ENCODE measurements around the gene HERC3. TPM values are rescaled to one million over a fixed set of nuclear protein-coding genes. Genes with fewer than 3 reads are reported as not detected.

HERC3 gene
- total RNA-seq, 1 experiment from 2014 or later, result 34.9 TPM

GRCh38 chr4:88705805-88706492, 113.7 kb downstream of the HERC3 start:
- Mint-ChIP-seq H3K36me3 (ENCODE audit: insufficient read depth, unreplicated experiment) (peaks cover 41% of the 10 kb centered on the region), H3K27ac (ENCODE audit: low read depth, unreplicated experiment) (no peak overlapping the region), H3K4me3 (ENCODE audit: unreplicated experiment) (no peak overlapping the region), H3K9me3 (ENCODE audit: unreplicated experiment) (no peaks in the 10 kb centered on the region), H3K27me3 (ENCODE audit: insufficient read depth, unreplicated experiment) (no peaks in the 10 kb centered on the region), H3K4me1 (ENCODE audit: insufficient read depth, unreplicated experiment) (peaks cover 5% of the 10 kb centered on the region)
- CTCF ChIA-PET, result interaction anchor here (0.6 to 1.5 kb wide), 11 partner anchors 8 to 505 kb away, joined by 3 to 7 read pairs (median 4); no protein-coding TSS in a partner anchor
- no peak for TF ChIP-seq CTCF (IDR thresholded peaks at IDR 0.05; ENCODE audit: unreplicated experiment)
- intact Hi-C loops (cut with micrococcal nuclease), result no loop called here
- POLR2A ChIA-PET, result no interaction called here
- DNase-seq (ENCODE audit: unreplicated experiment), result peak; percentile 15
- no TSS peak for BruUV-seq (replicated peaks)

GRCh38 chr4:88706574-88706973, 114.3 kb downstream of the HERC3 start:
- H3K27ac Mint-ChIP-seq (ENCODE audit: low read depth, unreplicated experiment), result no peak overlapping the region
- peaks cover 5% of the 10 kb centered on the region for H3K4me1 Mint-ChIP-seq (ENCODE audit: insufficient read depth, unreplicated experiment)
- ChIA-PET CTCF (interaction anchor here (0.6 to 1.5 kb wide), 8 partner anchors 8 to 1877 kb away, joined by 3 to 7 read pairs (median 4); no protein-coding TSS in a partner anchor), POLR2A (no interaction called here)
- no peak overlapping the region for H3K4me3 Mint-ChIP-seq (ENCODE audit: unreplicated experiment)
- peaks cover 41% of the 10 kb centered on the region for H3K36me3 Mint-ChIP-seq (ENCODE audit: insufficient read depth, unreplicated experiment)
- no peaks in the 10 kb centered on the region for H3K9me3 Mint-ChIP-seq (ENCODE audit: unreplicated experiment)
- DNase-seq (ENCODE audit: unreplicated experiment), result peak; percentile 17
- intact Hi-C loops (cut with micrococcal nuclease), result no loop called here
- H3K27me3 Mint-ChIP-seq (ENCODE audit: insufficient read depth, unreplicated experiment), result no peaks in the 10 kb centered on the region
- no TSS peak for BruUV-seq (replicated peaks)
- peak; percentile 13 for TF ChIP-seq CTCF (IDR thresholded peaks at IDR 0.05; ENCODE audit: unreplicated experiment)

- CTCF ChIA-PET, result no interaction called here
- peaks cover 5% of the 10 kb centered on the region for H3K4me1 Mint-ChIP-seq (ENCODE audit: insufficient read depth, unreplicated experiment)
- no peak for DNase-seq (ENCODE audit: unreplicated experiment)
These were observed 117.7 kb downstream of the HERC3 start for GRCh38 chr4:88709989-88710388.

GRCh38 chr4:88713782-88714181, 121.5 kb downstream of the HERC3 start:
- no peak for TF ChIP-seq CTCF (IDR thresholded peaks at IDR 0.05; ENCODE audit: unreplicated experiment)
- Mint-ChIP-seq H3K36me3 (ENCODE audit: insufficient read depth, unreplicated experiment) (peaks cover 45% of the 10 kb centered on the region), H3K4me3 (ENCODE audit: unreplicated experiment) (no peak overlapping the region), H3K4me1 (ENCODE audit: insufficient read depth, unreplicated experiment) (peaks cover 3% of the 10 kb centered on the region), H3K27me3 (ENCODE audit: insufficient read depth, unreplicated experiment) (no peaks in the 10 kb centered on the region), H3K27ac (ENCODE audit: low read depth, unreplicated experiment) (no peak overlapping the region), H3K9me3 (ENCODE audit: unreplicated experiment) (peaks cover 7% of the 10 kb centered on the region)
- intact Hi-C loops (cut with micrococcal nuclease), result no loop called here
- ChIA-PET POLR2A (no interaction called here), CTCF (interaction anchor here (0.6 to 0.9 kb wide), 2 partner anchors 174 to 187 kb away, joined by 3 to 4 read pairs; no protein-coding TSS in a partner anchor)
- DNase-seq (ENCODE audit: unreplicated experiment), result no peak
- no TSS peak for BruUV-seq (replicated peaks)

More at GRCh38 chr4:88709989-88710388, 117.7 kb downstream of the HERC3 start:
- H3K27ac Mint-ChIP-seq (ENCODE audit: low read depth, unreplicated experiment), result no peak overlapping the region
- BruUV-seq (replicated peaks), result no TSS peak
- H3K36me3 Mint-ChIP-seq (ENCODE audit: insufficient read depth, unreplicated experiment), result peaks cover 52% of the 10 kb centered on the region
- intact Hi-C loops (cut with micrococcal nuclease), result no loop called here
- no peak overlapping the region for H3K4me3 Mint-ChIP-seq (ENCODE audit: unreplicated experiment)
- no peak for TF ChIP-seq CTCF (IDR thresholded peaks at IDR 0.05; ENCODE audit: unreplicated experiment)
- H3K9me3 Mint-ChIP-seq (ENCODE audit: unreplicated experiment), result no peaks in the 10 kb centered on the region
- no peaks in the 10 kb centered on the region for H3K27me3 Mint-ChIP-seq (ENCODE audit: insufficient read depth, unreplicated experiment)
- POLR2A ChIA-PET, result interaction anchor here (0.9 to 1.0 kb wide), 2 partner anchors 15 to 701 kb away, joined by 3 read pairs; no protein-coding TSS in a partner anchor
